OCI-LY1 (cell line): ENCODE measurements around the gene SOX18.

Source experiments
- H2AFZ ChIP-seq: fragments of 200-600 bp; sonication (generic), shearing (Covaris generic); 2 replicates; pipeline ENCODE4 v1.6.0; 2014; ENCODE audit warnings: antibody characterized with exemption, mild to moderate bottlenecking, low read length
- H3F3A ChIP-seq: fragments of 200-600 bp; sonication (generic), shearing (Covaris generic); 2 replicates; pipeline ENCODE4 v1.6.0; 2014; ENCODE audit warnings: mild to moderate bottlenecking, antibody characterized with exemption, low read length, moderate library complexity; ENCODE audit not compliant: insufficient read depth
- H3K27ac ChIP-seq: fragments of 200-600 bp; sonication (generic); 2 replicates; pipeline ENCODE4 v1.5.1; 2014; ENCODE audit warnings: low read length, mixed run types, mild to moderate bottlenecking, low read depth; ENCODE audit not compliant: poor library complexity, severe bottlenecking
- H3K27me3 ChIP-seq: fragments of 200-600 bp; sonication (generic); 2 replicates; pipeline ENCODE4 v1.6.0; 2014; ENCODE audit warnings: antibody characterized with exemption, mild to moderate bottlenecking, low read length, moderate library complexity; ENCODE audit not compliant: insufficient read depth
- H3K36me3 ChIP-seq: fragments of 200-600 bp; sonication (generic); 2 replicates; pipeline ENCODE4 v1.6.1; 2014; ENCODE audit warnings: mild to moderate bottlenecking, antibody characterized with exemption, low read length, moderate library complexity, mixed read lengths; ENCODE audit not compliant: insufficient read depth
- H3K4me1 ChIP-seq: fragments of 200-600 bp; sonication (generic); 2 replicates; pipeline ENCODE4 v1.5.1; 2014; ENCODE audit warnings: mild to moderate bottlenecking, low read length, moderate library complexity; ENCODE audit not compliant: insufficient read depth, severe bottlenecking
- H3K4me2 ChIP-seq: fragments of 200-600 bp; sonication (generic), shearing (Covaris generic); 2 replicates; pipeline ENCODE4 v1.6.1; 2014; ENCODE audit warnings: low read length
- H3K4me3 ChIP-seq: fragments of 200-600 bp; sonication (generic); 2 replicates; pipeline ENCODE4 v1.5.1; 2014; ENCODE audit warnings: low read length, low read depth, mild to moderate bottlenecking, mixed read lengths; ENCODE audit not compliant: poor library complexity, severe bottlenecking
- H3K79me2 ChIP-seq: fragments of 200-600 bp; shearing (Covaris generic); 2 replicates; pipeline ENCODE4 v1.6.1; 2016; ENCODE audit warnings: mixed run types, low read length, mixed read lengths; ENCODE audit not compliant: insufficient read depth
- H3K9ac ChIP-seq: fragments of 200-600 bp; sonication (generic), shearing (Covaris generic); 2 replicates; pipeline ENCODE4 v1.6.1; 2014; ENCODE audit warnings: mild to moderate bottlenecking, low read length, mixed read lengths
- H3K9me2 ChIP-seq: fragments of 200-600 bp; sonication (generic), shearing (Covaris generic); 2 replicates; pipeline ENCODE4 v1.6.1; 2014; ENCODE audit warnings: low read depth, mild to moderate bottlenecking, low read length, mixed read lengths
- H3K9me3 ChIP-seq: fragments of 200-600 bp; shearing (Covaris generic); 2 replicates; pipeline ENCODE4 v1.6.1; 2014; ENCODE audit warnings: low read length, mixed read lengths
- H4K20me1 ChIP-seq: fragments of 200-600 bp; sonication (generic), shearing (Covaris generic); 2 replicates; pipeline ENCODE4 v1.6.0; 2016; ENCODE audit warnings: mild to moderate bottlenecking, low read length; ENCODE audit not compliant: insufficient read depth
- EZH2 ChIP-seq: fragments of 200-600 bp; sonication (generic), shearing (Covaris generic); IDR thresholded peaks from 2 replicates; pipeline ENCODE4 v1.8.0; 2017; ENCODE audit warnings: borderline replicate concordance, mixed run types, mild to moderate bottlenecking, antibody characterized with exemption, low read length, moderate library complexity, mixed read lengths
- TF ChIP-seq, protein P1 (sequence below): fragments of 200-600 bp; sonication (generic), shearing (Covaris generic); IDR thresholded peaks from 2 replicates; pipeline ENCODE4 v1.5.1; 2017; ENCODE audit warnings: mild to moderate bottlenecking, antibody characterized with exemption, low read length, moderate library complexity, mixed read lengths

Gene SOX18

DNA sequence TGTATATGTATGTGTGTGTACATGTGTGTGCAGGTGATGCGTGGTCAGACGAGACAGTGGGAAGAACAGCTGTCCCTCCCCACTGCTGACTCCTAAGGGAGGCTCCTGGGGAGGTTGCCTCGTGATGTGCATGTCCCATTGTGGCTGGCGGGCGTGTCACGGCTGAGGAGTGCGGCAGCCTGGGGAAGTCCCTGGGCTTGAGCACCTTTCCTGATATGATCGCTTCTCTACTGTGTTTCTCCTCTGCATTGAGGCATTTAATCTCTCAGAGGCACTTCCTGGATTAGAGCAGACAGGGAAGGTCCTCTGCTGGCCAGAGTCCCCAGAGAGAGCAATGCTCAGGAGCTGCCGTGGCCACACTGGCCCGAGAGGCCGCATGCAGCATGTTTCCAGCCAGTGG lies 46.5 kb upstream of the SOX18 start:
- H3K9me3 ChIP-seq: no peaks in the 10 kb centered on the region
- no peak overlapping the region for H3K4me2 ChIP-seq
- no peaks in the 10 kb centered on the region for H3K36me3 ChIP-seq
- TF ChIP-seq, protein P1, sequence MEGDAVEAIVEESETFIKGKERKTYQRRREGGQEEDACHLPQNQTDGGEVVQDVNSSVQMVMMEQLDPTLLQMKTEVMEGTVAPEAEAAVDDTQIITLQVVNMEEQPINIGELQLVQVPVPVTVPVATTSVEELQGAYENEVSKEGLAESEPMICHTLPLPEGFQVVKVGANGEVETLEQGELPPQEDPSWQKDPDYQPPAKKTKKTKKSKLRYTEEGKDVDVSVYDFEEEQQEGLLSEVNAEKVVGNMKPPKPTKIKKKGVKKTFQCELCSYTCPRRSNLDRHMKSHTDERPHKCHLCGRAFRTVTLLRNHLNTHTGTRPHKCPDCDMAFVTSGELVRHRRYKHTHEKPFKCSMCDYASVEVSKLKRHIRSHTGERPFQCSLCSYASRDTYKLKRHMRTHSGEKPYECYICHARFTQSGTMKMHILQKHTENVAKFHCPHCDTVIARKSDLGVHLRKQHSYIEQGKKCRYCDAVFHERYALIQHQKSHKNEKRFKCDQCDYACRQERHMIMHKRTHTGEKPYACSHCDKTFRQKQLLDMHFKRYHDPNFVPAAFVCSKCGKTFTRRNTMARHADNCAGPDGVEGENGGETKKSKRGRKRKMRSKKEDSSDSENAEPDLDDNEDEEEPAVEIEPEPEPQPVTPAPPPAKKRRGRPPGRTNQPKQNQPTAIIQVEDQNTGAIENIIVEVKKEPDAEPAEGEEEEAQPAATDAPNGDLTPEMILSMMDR: no peak
- no peaks in the 10 kb centered on the region for H3K27me3 ChIP-seq
- H3K27ac ChIP-seq: no peak overlapping the region
- peaks cover 21% of the 10 kb centered on the region for H3K4me1 ChIP-seq
- no peak overlapping the region for H3K4me3 ChIP-seq
- no peaks in the 10 kb centered on the region for H3F3A ChIP-seq
- H3K79me2 ChIP-seq: no peaks in the 10 kb centered on the region
- H3K9ac ChIP-seq: no peak overlapping the region
- H4K20me1 ChIP-seq: no peaks in the 10 kb centered on the region
- no peaks in the 10 kb centered on the region for H3K9me2 ChIP-seq
- H2AFZ ChIP-seq: no peak overlapping the region

DNA sequence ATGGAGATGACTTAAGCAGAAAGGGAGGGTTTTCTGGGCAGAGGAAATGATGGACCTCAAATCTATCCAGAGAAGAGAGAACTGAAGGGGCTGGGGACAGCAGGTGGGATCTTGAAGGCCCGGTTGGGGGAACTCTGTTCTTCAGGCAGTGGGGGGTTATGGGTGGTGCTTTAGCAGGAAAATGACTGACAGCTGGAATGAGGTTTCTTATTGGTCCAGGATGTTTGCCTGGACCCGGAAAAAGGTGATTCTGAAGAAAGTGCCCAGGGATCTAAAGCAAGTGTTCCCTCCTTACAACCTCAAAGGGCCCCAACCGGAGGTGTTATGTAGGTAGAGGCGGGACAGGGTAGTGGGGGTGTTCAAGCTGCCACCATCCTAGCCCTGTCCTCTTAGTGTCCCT lies 46.0 kb upstream of the SOX18 start:
- TF ChIP-seq EZH2: no peak
- TF ChIP-seq, protein P1: no peak
- H3K9ac ChIP-seq: no peak overlapping the region
- no peaks in the 10 kb centered on the region for H3F3A ChIP-seq
- peaks cover 16% of the 10 kb centered on the region for H3K4me1 ChIP-seq
- H3K27me3 ChIP-seq: no peaks in the 10 kb centered on the region
- no peaks in the 10 kb centered on the region for H3K79me2 ChIP-seq
- H3K9me2 ChIP-seq: no peaks in the 10 kb centered on the region
- no peak overlapping the region for H3K4me2 ChIP-seq
- H3K36me3 ChIP-seq: no peaks in the 10 kb centered on the region
- H2AFZ ChIP-seq: no peak overlapping the region
- H3K4me3 ChIP-seq: no peak overlapping the region
- H3K9me3 ChIP-seq: no peaks in the 10 kb centered on the region
- H4K20me1 ChIP-seq: no peaks in the 10 kb centered on the region
- H3K27ac ChIP-seq: no peak overlapping the region

DNA sequence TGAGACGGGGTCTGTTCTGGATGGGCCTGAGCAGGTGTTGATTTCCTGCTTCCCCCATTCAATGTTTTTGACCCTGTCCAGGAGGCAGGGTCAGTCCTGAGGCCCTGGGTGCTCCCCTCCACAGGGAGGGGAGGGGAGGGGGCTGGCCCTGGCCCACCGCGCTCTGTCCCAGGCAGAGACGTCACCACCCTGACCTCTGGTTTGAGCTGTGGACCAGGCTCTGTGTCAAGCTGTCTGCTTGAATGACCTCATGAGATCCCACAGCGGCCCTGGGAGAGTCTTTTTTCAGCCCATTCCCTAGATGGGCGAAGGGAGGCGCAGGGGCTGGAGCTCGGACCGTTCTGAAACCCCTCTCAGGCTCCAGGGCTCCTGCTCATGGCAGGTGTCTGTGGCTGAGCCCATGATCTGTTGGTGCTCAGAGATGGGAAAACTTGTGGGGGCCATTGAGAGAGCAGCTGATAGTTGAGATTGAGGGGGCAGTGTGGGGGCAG lies 43.6 kb upstream of the SOX18 start:
- Histone ChIP-seq H3K9me3 (no peaks in the 10 kb centered on the region), H3K27me3 (peaks cover under 1% of the 10 kb centered on the region; the same call in 1 of the 2 replicates), H3K4me3 (no peak overlapping the region), H3K27ac (no peak overlapping the region), H4K20me1 (no peaks in the 10 kb centered on the region), H3K79me2 (no peaks in the 10 kb centered on the region), H3K4me1 (no peaks in the 10 kb centered on the region), H3K9me2 (no peaks in the 10 kb centered on the region), H2AFZ (no peak overlapping the region), H3K36me3 (no peaks in the 10 kb centered on the region), H3F3A (no peaks in the 10 kb centered on the region), H3K4me2 (no peak overlapping the region), H3K9ac (no peak overlapping the region)
- TF ChIP-seq EZH2: no peak
- TF ChIP-seq, protein P1: no peak
